Measurements from ENCODE around the gene HAO2.

- TF ChIP-seq CTCF (IDR thresholded peaks at IDR 0.05) (no peak), POLR2AphosphoS5 (IDR thresholded peaks at IDR 0.05) (no peak), POLR2A (IDR thresholded peaks at IDR 0.05) (no peak)
These were observed 29.4 kb downstream of the HAO2 start for GRCh38 chr1:119397986-119398385.

Data from breast epithelium (tissue), 3 donors.